ENCODE results near the gene SEC22B.
"Not testable (repeated sequence)": the region's sequence is repeated elsewhere in the genome, so short reads cannot be mapped to it uniquely, and the experiment has no call there.

Gene SEC22B

DNA sequence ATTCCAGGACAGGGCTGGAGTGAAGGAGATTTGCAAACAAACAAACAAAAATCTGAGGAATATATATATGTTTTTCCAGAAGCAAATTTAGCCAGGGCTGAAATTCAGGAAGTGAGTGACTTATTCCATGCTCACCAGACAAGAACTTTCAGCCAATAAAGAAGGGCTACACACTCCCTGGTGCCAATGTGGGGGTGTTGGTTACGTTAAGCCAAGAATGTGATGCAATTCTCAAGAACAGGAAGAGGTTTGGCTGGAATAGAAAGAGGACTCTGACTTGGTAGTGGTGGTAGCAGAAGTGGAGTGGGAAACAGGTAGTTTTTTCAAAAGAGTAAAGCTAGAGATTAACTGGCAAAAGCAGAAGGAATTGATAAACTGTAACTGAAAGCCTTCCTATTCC, 31.7 kb downstream of the SEC22B start:
- not testable (repeated sequence) for DNase-seq (ENCODE audit: low read depth)

DNA sequence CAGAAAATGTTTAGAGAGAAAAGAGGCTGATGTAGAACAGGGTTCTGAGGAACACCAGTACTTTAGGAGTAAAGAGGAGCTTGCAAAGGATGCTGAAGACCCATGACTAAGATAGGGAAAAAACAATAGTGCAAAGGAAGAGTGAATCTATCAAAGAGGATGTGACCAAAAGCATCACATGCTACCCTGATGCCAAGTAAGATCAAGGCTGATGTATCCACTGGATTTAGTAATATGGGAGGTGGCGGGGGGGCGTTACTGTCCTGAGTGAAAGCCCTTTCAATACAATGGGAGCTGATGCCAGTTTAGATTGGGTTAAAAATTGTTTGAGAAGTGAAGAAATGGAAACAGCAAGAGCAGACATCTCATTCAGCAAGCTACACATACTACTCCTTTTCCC, 32.2 kb downstream of the SEC22B start:
- not testable (repeated sequence) for DNase-seq (ENCODE audit: low read depth)

DNA sequence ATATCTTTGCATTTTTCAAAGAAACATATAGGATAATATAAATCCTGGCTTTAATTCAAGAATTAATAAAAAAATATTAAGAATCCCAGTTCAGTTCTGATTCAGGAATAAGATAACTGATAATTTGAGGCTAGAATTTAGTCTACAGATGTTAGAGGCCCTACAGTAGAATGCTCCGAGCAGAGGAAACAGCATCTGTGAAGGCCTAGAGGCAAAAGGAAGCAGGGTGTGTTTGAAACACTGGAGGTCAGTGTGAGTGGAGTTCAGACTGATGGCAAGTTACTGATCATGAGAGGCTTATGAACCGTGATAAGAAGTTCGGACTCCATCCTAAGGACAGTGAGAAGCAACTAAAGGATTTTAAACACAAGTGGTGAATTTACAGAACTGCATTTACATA, 33.0 kb downstream of the SEC22B start:
- DNase-seq (ENCODE audit: low read depth), result not testable (repeated sequence)

DNA sequence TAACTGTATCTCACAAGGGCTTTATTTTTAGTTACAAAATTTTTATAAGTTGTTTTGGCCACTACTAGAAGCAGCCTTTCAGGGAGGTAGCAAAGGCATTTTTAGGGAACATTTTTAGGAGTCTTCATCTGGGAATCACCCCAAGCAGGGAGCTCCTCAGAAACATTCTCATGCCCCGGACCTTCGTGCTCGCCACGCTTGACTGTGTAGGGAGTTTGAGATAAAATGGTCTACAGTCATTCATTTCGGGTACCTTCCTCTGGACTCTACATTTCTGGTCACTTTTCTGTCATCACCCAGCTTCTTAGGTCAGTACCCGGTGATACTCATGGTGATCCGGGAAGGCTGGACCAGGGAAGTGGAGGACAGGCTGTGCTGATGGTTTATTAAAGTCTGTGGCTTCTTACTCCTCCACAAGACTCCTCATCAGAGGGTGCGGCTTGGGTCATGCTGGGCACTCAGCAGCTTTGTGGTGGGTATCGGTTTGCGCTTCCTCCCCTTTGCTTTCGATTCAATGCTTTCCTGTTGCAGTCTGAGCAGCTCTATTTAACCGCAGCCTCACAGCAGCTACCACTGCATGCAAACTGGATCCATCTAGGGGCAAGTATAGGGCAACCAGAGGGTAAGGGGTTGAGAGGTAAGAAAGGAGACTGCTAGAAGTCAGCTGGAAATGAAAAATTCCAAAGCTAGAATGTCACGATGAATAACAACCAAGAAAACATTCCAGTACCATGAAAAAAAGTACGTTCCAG, 33.6 kb downstream of the SEC22B start:
- peak; percentile 68 for DNase-seq (ENCODE audit: low read depth)

DNA sequence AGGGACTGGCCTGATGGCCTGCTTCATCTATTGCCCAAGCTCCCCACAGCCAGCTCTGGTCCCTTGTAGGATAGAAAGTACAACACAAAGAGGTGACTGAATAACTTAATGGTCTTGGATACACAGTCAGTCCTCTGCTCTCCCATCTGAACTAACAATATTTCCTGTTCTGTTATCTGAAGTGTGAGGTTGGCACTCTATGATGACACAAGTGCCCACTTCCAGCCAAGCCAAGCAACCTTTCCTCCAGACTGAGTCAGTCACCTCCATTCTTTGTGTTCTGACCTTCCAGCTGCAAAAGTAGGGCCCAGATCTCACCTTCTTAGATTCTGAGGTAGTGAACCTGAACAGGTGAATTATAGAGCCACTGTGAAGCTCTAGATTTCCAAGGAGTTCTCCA, 34.5 kb downstream of the SEC22B start:
- not testable (repeated sequence) for DNase-seq (ENCODE audit: low read depth)

DNA sequence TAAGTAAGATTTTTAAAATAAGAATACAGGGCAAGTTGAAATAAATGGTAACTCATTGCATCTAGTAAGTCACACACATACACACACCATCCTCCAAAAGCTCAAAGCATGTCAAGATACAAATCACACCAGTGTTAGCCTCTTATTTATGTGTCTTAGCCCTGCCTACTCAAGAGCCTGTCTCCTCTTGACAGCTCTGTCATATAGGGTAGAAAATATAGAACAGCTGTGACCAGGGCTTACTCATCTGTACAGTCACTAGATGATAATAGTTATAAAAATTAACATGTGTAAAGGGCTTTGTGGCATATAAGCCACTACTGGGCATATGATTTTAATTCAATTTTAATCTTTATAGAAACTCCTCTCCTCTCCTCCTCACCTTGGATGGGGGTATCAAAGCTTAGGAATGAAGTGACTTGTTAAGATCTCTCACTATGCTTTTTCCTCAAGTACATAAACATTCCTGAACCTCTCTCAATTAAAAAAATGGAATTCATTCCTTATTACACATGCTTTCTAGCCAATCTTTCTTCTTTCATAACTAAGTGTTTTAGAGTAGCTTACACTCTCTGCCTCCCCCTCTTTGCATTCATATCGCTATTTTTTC, 35.6 kb downstream of the SEC22B start:
- DNase-seq (ENCODE audit: low read depth), result not testable (repeated sequence)

DNA sequence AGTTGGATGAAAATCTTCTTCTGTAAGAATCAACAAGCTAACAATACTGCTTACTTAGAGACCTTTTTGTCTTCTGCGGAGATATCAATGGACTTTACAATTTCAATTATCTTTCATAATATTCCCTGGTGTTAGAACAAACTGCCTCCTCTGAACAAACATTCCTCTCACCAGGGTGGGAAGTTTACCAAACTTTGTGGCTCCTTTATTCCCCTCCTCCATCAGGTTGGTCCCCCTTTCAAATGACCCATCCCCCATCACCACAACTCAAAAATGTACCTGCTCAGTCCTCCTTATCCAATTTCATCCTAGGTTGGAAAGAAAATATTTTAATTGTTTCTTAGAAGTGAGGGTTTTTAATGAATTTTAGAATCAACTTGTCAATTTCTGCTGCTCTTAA, 40.2 kb downstream of the SEC22B start:
- not testable (repeated sequence) for DNase-seq (ENCODE audit: low read depth)

DNA sequence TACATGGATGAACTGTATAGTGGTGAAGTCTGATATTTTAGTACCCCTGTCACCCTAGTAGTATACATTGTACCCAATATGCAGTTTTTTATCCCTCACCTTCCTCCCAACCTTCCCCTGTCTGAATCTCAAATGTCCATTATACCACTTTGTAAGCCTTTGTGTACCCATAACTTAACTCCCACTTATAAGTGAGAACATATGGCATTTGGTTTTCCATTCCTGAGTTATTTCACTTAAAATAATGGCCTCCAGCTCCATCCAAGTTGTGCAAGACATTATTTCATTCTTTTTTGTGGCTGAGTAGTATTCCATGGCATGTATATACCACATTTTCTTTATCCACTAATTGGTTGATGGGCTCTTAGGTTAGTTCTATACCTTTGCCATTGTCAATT, 42.4 kb downstream of the SEC22B start:
- DNase-seq (ENCODE audit: low read depth), result not testable (repeated sequence)

DNA sequence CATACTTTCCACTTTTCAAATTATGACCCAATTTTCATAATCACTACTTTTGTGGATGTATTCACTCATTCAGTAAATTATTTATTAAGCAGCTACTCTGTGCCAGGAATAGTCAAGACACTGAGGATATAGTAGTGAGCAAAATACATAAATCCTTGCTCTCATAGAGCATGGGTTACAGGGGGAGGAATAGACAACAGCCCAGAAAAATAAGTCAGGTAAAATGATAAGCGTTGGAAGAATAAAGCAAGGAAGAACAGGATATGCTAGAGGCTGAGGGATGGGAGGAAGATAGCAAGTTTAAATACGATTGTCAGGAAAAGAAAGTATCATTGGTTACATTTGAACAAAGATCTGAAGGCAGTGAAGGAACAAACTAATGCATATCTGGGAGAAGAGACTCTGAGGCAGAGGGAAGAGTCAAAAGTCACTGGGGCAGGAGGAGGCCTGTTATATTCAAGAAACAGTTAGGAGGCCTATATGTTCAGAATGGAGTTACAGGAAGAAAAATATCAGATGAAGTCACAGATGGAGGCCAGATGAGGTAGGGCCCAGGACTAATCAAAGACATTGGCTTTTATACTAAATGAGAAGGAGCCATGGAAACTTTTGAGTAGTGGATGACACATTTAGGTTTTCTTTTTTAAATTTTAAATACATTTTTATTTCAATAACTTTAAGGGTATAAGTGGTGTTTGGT, 42.9 kb downstream of the SEC22B start:
- DNase-seq (ENCODE audit: low read depth), result no peak

DNA sequence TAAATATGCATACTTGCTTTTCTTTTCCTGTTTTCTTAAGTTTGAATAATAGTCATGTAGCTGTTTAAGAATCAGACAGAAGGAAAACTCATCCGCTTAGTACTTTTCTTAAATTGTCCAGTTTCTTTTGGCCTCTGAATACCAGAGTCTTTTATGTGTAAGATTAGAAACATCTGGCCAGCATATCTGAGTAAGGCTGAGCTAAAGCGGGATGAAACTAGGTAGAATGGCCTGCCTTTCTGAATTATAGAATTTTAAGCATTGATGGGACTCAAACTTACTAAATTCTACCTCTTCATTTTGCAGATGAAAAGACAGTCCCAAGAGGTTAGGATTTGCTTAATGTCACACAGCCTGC, 43.9 kb downstream of the SEC22B start:
- DNase-seq (ENCODE audit: low read depth), result peak; percentile 6

DNA sequence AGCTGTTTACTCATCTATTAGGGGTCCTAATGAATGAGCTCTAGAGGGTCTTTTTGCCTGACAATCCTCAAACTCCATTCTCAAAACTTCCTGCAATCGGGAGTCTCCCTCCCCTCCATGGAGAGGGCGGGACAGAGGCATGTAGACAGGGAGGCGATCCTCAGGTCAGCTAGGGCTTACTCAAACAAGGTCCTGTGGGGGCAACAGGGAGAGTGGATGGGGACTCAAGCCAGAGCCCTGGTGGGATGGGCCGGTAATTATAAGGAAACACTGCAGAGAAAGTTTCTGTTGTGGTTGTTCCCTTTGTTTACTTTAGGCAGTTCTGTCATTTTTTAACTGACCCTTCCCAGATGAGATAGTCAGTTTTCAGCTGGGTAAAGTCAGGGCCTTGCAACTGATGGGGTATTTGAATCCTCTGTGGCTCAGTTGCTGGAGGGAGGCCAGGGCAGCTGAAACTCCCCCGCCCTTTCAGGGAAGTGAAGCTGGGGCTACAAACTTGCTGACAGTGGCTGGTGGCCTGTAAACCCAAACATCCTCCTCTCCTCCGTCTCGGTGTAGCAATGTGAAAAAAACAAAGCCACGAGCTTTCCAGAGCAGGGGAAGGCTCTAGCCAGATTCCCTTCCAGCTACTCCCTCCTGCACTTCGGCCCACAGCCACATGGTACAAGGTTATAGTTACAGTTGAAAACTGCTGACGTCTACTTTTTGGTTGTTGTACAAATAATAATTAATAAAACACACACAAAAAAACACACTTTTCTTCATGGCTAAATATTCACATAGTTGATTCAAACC, 44.5 kb downstream of the SEC22B start:
- DNase-seq (ENCODE audit: low read depth), result peak; percentile 76

DNA sequence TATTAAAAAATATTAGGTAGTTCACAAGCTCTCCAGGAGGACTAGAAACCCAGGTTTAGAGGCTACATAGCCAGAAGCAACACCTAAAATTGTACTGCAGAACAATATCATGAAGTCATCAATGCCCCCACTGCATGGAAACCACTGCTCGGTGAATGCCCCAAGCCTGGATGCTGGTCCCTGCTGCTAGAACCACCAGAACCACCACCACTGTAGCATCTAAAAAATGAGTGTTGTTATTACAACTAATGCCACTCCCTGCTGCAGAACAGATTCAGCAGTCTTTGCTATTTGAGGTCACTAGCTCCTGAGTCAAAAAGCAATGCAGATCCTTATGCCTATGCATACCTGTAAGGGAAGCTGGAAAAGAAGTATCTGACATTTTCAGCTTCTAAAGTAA, 48.4 kb downstream of the SEC22B start:
- DNase-seq (ENCODE audit: low read depth), result not testable (repeated sequence)

DNA sequence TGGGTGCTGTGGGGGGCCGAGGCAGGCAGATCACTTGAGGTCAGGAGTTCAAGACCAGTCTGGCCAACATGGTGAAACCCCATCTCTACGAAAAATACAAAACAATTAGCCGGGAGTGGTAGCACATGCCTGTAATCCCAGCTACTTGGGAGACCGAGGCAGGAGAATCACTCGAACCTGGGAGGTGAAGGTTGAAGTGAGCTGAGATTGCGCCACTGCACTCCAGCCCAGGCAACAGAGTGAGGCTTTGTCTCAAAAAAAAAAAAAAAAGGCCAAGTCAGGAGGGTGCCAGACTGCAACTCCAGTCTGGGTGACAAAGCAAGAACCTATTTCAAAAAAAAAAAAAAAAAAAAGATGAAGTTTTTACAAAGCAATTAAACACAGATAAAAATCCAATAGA, 50.1 kb downstream of the SEC22B start:
- not testable (repeated sequence) for DNase-seq (ENCODE audit: low read depth)

DNA sequence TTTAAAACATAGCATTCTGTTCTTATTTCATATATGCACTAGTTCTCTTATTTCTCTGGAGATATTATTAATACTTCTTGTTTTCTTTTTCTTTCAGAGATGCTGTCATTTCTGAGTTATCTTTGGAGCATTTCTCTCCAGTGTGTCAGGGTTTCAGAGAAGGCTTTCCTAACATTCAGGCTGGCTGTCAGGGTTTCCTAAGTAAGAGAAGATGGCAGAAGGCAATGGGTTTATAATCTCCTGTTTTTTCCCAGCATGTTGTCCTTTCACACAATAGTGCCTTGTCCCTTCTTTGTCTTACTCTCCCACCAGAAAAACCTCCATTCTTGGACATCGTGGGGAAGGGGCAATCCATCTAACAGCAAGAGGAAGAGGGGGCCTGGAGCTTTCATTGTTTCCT, 51.7 kb downstream of the SEC22B start:
- DNase-seq (ENCODE audit: low read depth), result peak; percentile 15

DNA sequence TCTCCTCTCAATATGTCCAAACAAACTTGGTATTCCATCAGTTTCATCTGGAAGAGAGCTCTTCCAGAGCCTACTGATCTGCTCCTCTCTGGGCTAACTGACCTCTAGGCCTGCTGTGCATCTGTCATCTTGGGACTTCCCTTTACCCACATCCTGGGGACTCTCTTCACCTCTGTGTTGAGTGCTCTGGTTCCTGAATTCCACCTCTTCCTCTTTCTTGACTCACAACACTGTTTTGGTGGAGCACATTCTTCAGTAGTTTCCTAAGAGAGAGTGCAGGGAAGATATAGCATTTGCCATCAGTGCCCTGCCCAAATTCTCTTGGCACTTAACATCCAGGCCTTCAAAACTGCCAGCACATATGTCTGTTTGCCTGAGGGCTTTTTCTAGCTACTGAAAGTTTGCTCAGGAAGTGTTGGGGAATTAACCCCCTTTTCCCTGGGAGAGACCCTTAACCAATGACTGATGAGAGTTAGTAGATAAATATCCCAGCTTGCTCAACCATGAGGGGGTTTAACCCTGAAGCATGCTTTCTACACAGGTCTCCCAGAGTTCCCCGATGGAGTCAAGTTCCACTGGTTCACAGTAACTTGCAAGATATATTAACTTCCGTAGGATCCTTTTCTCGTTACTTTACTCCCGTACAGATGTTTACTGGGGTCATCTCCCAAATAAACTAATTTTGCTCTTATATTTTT, 52.4 kb downstream of the SEC22B start:
- not testable (repeated sequence) for DNase-seq (ENCODE audit: low read depth)

DNA sequence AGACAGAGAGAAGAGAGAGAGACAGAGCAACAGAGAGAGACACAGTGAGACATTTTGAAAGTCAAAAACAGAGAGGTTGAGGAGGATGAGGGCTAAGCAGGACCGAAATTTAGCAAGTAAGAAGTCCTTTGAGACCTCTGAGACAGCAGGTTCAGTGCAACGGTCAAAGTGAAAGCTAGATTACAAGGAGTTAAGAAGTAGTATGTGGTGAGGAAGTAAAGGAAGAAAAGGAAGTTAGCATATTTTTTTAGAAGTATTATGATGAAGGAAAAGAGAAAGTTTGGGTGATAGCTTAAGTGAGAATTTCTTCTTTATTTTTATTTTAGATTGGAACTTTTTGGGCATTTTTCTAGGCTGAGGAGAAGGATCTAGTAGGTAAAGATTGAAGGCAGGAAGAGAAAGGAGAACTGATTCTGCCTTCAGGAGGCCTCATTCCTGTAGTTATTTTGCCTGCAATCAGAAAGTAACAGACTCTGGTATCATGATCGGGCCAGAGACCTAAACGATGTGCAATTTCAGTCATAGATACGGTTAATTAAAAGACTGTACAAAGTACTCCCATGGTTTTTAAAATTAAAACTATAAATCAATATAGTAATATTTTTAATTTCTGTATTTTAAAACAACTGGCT, 53.9 kb downstream of the SEC22B start:
- not testable (repeated sequence) for DNase-seq (ENCODE audit: low read depth)

DNA sequence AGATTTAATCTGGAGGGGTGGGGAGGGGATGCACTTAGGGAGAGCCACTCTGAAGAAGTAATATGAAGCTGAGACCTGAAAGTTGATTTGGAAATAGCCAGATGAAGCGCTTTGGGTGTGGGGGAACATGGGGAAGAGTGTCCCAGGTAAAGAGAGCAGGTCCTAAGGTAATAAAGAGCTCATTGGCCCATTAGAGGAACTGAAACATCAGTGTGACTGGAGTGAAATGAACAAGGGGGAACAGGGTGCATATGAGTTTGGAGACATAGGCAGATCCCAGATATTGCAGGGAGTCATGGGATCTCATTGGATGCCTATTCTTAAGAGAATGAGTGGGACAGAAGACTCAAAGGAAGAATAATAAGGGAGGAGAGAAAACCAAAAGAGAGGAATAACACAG, 54.5 kb downstream of the SEC22B start:
- not testable (repeated sequence) for DNase-seq (ENCODE audit: low read depth)

DNA sequence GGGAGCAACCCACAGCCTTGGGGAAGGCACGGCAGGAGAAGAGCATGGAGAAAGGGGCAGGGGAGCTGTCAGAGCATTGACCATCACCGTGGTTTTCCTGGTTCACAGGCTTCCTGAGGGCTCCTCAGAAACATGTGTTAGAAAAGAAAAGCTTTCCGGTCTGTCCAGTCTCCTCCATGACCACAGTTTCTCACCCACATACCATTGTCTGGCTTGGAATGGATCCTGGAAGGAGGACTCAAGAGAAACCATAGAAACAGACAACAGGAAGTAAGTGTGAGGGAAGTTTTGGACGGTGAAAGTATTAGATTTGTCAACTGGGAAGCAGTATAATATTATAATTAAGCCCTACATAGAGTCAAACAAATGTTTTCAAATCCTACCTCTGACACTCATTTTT, 55.8 kb downstream of the SEC22B start:
- DNase-seq (ENCODE audit: low read depth), result not testable (repeated sequence)

DNA sequence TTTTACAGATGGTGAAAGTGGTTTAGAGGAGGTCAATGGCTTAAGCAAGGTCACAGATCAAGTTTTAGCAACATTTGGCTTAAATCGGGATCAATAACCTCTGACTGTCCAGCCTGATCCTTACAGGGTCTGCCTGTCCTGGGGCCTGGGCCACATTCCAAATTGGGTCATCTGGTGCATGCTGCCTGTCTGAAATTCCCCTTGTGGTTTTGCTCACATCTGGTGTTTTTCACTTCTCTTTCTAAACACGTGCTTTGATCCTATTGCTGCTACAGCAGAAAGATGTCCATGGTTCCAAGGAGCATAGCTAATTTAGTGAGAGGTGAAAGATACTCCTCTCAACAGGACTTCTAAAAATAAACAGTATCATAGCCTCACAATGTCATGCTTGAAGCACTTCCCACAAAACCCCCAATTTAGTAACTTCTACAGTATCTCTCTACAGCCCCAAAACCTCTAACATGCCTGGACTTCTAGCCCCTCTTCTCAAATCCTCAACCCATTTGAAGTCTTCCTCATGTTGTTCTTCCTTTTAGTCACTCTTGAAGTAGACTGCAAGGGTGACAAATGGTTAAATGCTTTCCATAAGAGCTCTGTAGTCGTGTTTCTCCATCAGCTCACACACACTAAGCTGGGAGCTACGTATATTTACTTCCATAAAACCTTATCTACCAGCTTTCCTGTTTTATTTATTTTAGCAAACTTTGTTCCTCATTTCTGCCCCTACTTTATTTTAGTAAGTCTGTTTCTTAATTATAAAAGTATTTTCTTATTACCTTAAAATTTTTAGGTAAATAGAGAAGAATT, 58.7 kb downstream of the SEC22B start:
- DNase-seq (ENCODE audit: low read depth), result not testable (repeated sequence)

DNA sequence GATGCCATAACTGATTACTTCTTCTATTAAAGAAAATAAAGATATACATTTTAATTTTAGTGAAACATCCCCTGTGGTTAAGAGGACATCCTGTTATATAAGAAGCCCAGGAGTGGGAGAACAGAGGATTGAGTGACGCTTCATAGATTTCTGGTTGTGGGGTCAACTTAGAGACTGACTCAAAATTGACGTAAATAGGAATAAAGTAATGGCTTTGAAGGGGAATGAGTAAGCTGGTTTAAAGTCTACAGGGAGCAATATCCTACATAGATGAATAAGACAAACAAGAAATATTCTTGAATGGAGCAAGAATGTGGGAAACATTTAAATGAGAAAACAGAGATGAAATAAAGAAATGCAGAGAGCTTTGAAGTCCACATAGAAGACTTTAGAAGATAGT, 60.2 kb downstream of the SEC22B start:
- peak; percentile 82 for DNase-seq (ENCODE audit: low read depth)

Measured in stromal cell of bone marrow (primary cell).